Gastroesophageal sphincter (tissue), 4 donors: ENCODE measurements around the gene ZNF394. TPM values are rescaled to one million over a fixed set of nuclear protein-coding genes. Genes with fewer than 3 reads are reported as not detected.

ENCODE experiments used
- ATAC-seq: fragments of 150-250 bp; one replicate; pipeline ENCODE4 v1.9.1; 2016; ENCODE audit warnings: mild to moderate bottlenecking, moderate library complexity
- H3K27ac ChIP-seq, 4 donors: fragments of 200-600 bp; sonication (generic) in 3 of 4; 1 replicate in 3 of 4; 2 replicates in 1 of 4; pipeline ENCODE4 v1.5.1; 2016 to 2019
- H3K27me3 ChIP-seq: fragments of 200-600 bp; sonication (generic); one replicate; pipeline ENCODE4 v1.5.1; 2019
- H3K36me3 ChIP-seq, 2 donors: fragments of 200-600 bp; sonication (generic); one replicate each; pipeline ENCODE4 v1.5.1; 2019; ENCODE audit warnings: control low read depth in 1 of 2
- H3K4me1 ChIP-seq, 3 donors: fragments of 200-600 bp; sonication (generic); 1 replicate in 2 of 3; 2 replicates in 1 of 3; pipeline ENCODE4 v1.5.1; 2016 to 2019; ENCODE audit warnings: control low read depth in 2 of 3
- H3K4me3 ChIP-seq, 2 donors: fragments of 200-600 bp; sonication (generic); one replicate each; pipeline ENCODE4 v1.5.1; 2019; ENCODE audit warnings: mild to moderate bottlenecking in 1 of 2, moderate library complexity in 1 of 2
- H3K9me3 ChIP-seq, 3 donors: fragments of 200-600 bp; sonication (generic); one replicate each; pipeline ENCODE4 v1.5.1; 2017 to 2019; ENCODE audit warnings: control low read depth in 2 of 3
- EP300 ChIP-seq: sonication (generic); formaldehyde crosslinking; IDR thresholded peaks from one replicate; pipeline ENCODE4 v1.6.1; 2017; ENCODE audit warnings: antibody characterized with exemption, mild to moderate bottlenecking
- POLR2A ChIP-seq, 2 donors: fragments of 450-650 bp; IDR thresholded peaks; one replicate each; pipeline ENCODE4 v1.6.1; 2017; ENCODE audit warnings: antibody characterized with exemption in 2 of 2, mild to moderate bottlenecking in 2 of 2, moderate library complexity in 1 of 2
- POLR2AphosphoS5 ChIP-seq: sonication (generic); formaldehyde crosslinking; IDR thresholded peaks from one replicate; pipeline ENCODE4 v1.6.1; 2017; ENCODE audit warnings: antibody characterized with exemption
- WGBS, 2 donors: methylation state at CpG; one replicate each; pipeline ENCODE4 v1.1.5; 2018; ENCODE audit warnings: low coverage in 1 of 2; 5-methylcytosine and 5-hydroxymethylcytosine counted together
- total RNA-seq, 4 donors: library from RNA; depleted of rRNA; stranded (reverse); fragments of >200 nt; gene quantifications; one replicate each; pipeline ENCODE4 v1.1.0, GENCODE V29; 2016
- TF ChIP-seq, protein P1 (sequence below), 4 experiments: fragments of 200-600 bp in 2 of 4; fragments of 450-650 bp in 2 of 4; sonication (generic) in 1 of 4; IDR thresholded peaks; one replicate each; pipeline ENCODE4 v1.5.1; 2017 to 2019; ENCODE audit warnings: antibody characterized with exemption in 4 of 4, mild to moderate bottlenecking in 2 of 4, moderate library complexity in 2 of 4

ZNF394 gene
- total RNA-seq, 4 donors from 2014 or later, result 29.9 to 54.1 (median 45.1) TPM

DNA sequence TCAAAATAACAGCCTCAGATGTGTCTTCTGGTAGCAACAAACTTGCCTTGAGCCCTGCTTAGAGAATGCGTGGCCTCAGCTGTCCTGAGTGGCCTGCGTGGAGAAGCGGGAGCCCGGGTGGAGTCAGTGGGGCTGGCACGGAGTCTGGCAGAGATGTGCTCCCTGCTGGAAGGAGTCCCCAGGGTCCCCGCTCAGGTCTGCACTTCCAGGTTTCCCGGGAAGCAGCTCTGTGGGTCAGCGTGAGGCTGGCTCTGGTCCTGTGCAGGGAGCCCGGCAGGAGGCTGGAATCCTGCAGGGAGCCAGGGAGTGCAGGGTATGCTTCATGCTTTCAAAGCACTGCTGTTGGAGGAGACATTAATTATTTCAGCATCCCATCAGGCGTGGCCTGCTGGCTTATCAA lies 51.2 kb downstream of the ZNF394 start:
- TF ChIP-seq, protein P1, sequence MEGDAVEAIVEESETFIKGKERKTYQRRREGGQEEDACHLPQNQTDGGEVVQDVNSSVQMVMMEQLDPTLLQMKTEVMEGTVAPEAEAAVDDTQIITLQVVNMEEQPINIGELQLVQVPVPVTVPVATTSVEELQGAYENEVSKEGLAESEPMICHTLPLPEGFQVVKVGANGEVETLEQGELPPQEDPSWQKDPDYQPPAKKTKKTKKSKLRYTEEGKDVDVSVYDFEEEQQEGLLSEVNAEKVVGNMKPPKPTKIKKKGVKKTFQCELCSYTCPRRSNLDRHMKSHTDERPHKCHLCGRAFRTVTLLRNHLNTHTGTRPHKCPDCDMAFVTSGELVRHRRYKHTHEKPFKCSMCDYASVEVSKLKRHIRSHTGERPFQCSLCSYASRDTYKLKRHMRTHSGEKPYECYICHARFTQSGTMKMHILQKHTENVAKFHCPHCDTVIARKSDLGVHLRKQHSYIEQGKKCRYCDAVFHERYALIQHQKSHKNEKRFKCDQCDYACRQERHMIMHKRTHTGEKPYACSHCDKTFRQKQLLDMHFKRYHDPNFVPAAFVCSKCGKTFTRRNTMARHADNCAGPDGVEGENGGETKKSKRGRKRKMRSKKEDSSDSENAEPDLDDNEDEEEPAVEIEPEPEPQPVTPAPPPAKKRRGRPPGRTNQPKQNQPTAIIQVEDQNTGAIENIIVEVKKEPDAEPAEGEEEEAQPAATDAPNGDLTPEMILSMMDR (IDR thresholded peaks at IDR 0.05), result no peak
- TF ChIP-seq POLR2A (IDR thresholded peaks at IDR 0.05) (no peak), EP300 (no peak), POLR2AphosphoS5 (no peak)
- Histone ChIP-seq H3K9me3 (no peaks in the 10 kb centered on the region), H3K4me1 (no peaks in the 10 kb centered on the region), H3K27me3 (no peaks in the 10 kb centered on the region), H3K27ac (no peak overlapping the region), H3K4me3 (no peak overlapping the region), H3K36me3 (peaks cover 0 to 99% of the 10 kb centered on the region in 2 donors)
- no CpG with 5 or more reads among the region's 10 CpGs for WGBS, 2 donors
- no peak for ATAC-seq

DNA sequence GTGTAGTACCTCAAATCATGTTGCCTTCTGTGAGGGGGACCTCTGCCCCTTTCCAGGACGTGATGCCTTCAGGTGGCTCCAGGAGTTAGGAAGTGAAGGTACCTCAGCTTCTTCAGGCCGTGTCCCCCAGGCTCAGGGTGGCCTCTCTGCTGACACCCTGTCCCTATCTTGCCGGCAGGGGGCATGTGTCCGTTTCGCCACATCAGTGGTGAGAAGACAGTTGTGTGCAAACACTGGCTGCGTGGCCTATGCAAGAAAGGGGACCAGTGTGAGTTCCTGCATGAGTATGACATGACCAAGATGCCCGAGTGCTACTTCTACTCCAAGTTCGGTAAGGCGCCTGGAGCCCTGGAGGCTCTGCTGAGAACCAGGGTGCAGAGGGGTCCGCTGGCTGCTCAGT lies 52.1 kb downstream of the ZNF394 start:
- ATAC-seq, result no peak
- WGBS, 2 donors, result 83% methylated on average over 8 of the region's 10 CpGs; no CpG with 5 or more reads in 1 of the 2 donors
- Histone ChIP-seq H3K9me3 (no peaks in the 10 kb centered on the region), H3K4me3 (no peak overlapping the region), H3K36me3 (peaks cover 0 to 99% of the 10 kb centered on the region in 2 donors), H3K27me3 (no peaks in the 10 kb centered on the region), H3K4me1 (no peaks in the 10 kb centered on the region), H3K27ac (no peak overlapping the region)
- no peak for TF ChIP-seq EP300

DNA sequence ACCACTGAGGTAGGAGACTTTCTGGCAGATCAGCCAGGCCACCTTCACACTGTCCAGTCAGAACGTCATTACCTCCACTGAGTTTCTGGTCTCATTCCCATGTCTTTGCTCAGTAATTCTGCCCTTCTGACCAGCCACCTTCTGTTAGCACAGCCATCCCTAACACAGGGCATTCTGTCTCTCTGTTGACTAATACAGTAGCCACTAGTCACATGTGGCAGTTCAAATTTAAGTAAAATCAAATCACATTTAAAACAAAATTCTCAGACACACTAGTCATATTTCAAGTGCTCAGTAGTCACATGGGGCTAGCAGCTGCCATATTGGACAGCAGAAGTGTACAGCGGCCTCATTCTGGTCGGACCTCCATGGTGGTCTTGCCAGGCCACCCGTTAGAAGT lies 54.0 kb downstream of the ZNF394 start:
- Histone ChIP-seq H3K4me1 (peaks cover 0 to 13% (median 0%) of the 10 kb centered on the region in 3 donors), H3K27ac (no peak overlapping the region), H3K9me3 (no peaks in the 10 kb centered on the region), H3K27me3 (no peaks in the 10 kb centered on the region), H3K36me3 (peaks cover 0 to 85% of the 10 kb centered on the region in 2 donors), H3K4me3 (no peak overlapping the region)
- no peak for ATAC-seq
- 75 to 81% methylated on average over 2 to 4 of the region's 4 CpGs for WGBS, 2 donors
- no peak for TF ChIP-seq POLR2AphosphoS5
- TF ChIP-seq, protein P1 (IDR thresholded peaks at IDR 0.05), result no peak
- TF ChIP-seq EP300, result no peak
- TF ChIP-seq POLR2A (IDR thresholded peaks at IDR 0.05), result no peak

Other genes with a start within 250 kb of the ZNF394 start
- not detected for gene MYH16, start 227.4 kb downstream of the ZNF394 start, total RNA-seq
- 100 to 1,000 TPM in 2 of 4 donors, 10 to 100 TPM in 2; 75.0 to 112 (median 98.3) TPM for gene ARPC1A, start 174.4 kb downstream of the ZNF394 start, total RNA-seq
- gene ARPC1B, start 125.6 kb downstream of the ZNF394 start, total RNA-seq, result 100 to 1,000 TPM in 3 of 4 donors, 10 to 100 TPM in 1; 69.9 to 158 (median 138) TPM
- gene PDAP1, start 91.7 kb downstream of the ZNF394 start, total RNA-seq, result 100 to 1,000 TPM in 3 of 4 donors, 10 to 100 TPM in 1; 91.7 to 155 (median 123) TPM
- gene BUD31, start 91.3 kb downstream of the ZNF394 start, total RNA-seq, result 10 to 100 TPM; 47.3 to 73.4 (median 70.0) TPM
- 10 to 100 TPM in 1 of 4 donors, 1 to 10 TPM in 3; 6.2 to 10.8 (median 7.3) TPM for gene PTCD1, start 61.5 kb downstream of the ZNF394 start, total RNA-seq
- 10 to 100 TPM; 13.6 to 34.6 (median 23.0) TPM for gene CPSF4, start 61.3 kb downstream of the ZNF394 start, total RNA-seq
- 100 to 1,000 TPM; 443 to 971 (median 916) TPM for gene ATP5MF, start 34.1 kb downstream of the ZNF394 start, total RNA-seq
- 1 to 10 TPM; 1.4 to 4.8 (median 4.6) TPM for gene ZNF789, start 27.4 kb downstream of the ZNF394 start, total RNA-seq
- gene ZKSCAN5, start 4.4 kb upstream of the ZNF394 start, total RNA-seq, result 10 to 100 TPM in 2 of 4 donors, 1 to 10 TPM in 2; 7.5 to 12.5 (median 10.6) TPM
- gene FAM200A, start 51.8 kb upstream of the ZNF394 start, total RNA-seq, result 1 to 10 TPM; 3.5 to 8.6 (median 4.3) TPM
- 100 to 1,000 TPM; 115 to 191 (median 116) TPM for gene ZNF655, start 58.4 kb upstream of the ZNF394 start, total RNA-seq
- gene TMEM225B, start 98.0 kb upstream of the ZNF394 start, total RNA-seq, result 1 to 10 TPM in 2 of 4 donors, not detected in 2; 1.6 to 2.2 TPM
- gene ZSCAN25, start 116.7 kb upstream of the ZNF394 start, total RNA-seq, result 10 to 100 TPM; 10.9 to 26.5 (median 18.4) TPM
- 1 to 10 TPM in 3 of 4 donors, under 1 TPM in 1; 0.47 to 5.3 (median 1.9) TPM for gene CYP3A5, start 179.7 kb upstream of the ZNF394 start, total RNA-seq
- gene CYP3A7, start 234.9 kb upstream of the ZNF394 start, total RNA-seq, result not detected